Medulla oblongata (tissue), 1 donor: Measurements from ENCODE around the gene KRTAP10-8.
"Not testable (repeated sequence)": the region's sequence is repeated elsewhere in the genome, so short reads cannot be mapped to it uniquely, and the experiment has no call there.

Experiments used
- DNase-seq: peaks from one replicate; pipeline ENCODE4 v3.0.0-alpha.2; 2015; ENCODE audit errors: extremely low spot score

Gene KRTAP10-8

DNA sequence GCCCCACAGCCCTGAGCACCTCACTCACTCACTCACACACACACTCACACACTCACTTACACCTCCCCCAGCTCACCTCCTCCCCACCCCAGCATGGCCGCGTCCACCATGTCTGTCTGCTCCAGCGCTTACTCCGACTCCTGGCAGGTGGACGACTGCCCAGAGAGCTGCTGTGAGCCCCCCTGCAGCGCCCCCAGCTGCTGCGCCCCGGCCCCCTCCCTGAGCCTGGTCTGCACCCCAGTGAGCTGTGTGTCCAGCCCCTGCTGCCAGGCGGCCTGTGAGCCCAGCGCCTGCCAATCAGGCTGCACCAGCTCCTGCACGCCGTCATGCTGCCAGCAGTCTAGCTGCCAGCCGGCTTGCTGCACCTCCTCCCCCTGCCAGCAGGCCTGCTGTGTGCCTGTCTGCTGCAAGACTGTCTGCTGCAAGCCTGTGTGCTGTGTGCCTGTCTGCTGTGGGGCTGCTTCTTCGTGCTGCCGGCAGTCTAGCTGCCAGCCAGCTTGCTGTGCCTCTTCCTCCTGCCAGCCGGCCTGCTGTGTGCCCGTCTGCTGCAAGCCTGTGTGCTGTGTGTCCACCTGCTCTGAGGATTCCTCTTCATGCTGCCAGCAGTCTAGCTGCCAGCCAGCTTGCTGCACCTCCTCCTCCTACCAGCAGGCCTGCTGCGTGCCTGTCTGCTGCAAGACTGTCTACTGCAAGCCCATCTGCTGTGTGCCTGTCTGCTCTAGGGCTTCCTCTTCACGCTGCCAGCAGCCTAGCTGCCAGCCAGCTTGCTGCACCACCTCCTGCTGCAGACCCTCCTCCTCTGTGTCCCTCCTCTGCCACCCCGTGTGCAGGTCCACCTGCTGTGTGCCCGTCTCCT lies 34.7 kb downstream of the KRTAP10-8 start, which contains the start of gene KRTAP10-11:
KRTAP10-11 (plus strand) TSS at position 49 of the 856 bp plus-strand sequence; CDS start at position 94, 45 bp downstream.
- not testable (repeated sequence) for DNase-seq

DNA sequence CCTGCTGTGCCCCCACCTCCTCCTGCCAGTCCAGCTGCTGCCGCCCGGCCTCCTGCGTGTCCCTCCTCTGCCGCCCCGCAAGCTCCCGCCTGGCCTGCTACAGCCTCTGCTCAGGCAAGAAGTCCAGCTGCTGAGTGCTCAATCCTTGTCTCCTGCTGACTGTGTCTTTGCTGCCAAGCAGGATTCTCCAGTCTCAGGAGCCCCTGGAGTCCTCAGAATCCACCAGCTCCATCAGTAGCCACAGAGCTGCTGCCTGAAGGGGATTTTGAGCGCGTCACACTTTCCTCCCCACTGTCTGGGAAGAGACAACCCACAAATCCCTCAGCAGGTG lies 35.3 kb downstream of the KRTAP10-8 start:
- DNase-seq = no peak

DNA sequence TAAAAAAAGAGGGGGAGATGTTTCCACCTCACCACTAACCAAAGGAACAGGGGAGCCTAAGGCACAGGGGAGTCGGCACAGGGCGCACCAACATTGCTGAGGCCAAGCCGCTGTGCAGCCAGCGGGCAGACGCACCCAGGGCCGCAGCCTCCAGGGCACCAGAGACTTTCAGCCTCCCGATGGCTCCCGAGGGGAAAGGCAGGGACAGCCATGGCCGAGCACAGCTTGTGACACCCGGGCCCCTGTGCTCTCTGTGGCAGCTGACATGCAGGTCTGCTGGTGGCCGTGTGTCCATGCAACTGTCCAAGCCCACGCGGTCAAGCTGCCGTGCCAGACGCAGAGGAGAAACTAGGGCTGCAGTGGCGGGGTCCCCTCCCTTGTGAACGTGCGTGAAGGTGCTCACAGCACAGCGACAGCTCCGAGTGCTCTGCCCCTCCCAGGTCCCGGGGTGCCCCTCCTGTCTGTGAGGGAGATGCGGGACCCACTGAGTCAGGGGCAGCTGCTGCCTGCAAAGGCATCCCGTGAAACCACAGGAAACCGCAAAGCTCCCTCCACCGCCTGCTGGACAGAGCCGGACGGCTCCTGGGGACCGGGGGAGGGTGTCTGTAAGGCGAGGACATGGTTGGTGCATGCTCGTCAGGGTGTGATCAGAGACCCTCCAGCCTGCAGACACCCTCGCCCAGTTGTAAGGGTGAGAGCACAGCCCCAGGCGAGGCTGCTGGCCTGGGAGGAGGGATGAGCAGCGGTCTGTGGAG lies 36.9 kb downstream of the KRTAP10-8 start:
- no peak for DNase-seq

DNA sequence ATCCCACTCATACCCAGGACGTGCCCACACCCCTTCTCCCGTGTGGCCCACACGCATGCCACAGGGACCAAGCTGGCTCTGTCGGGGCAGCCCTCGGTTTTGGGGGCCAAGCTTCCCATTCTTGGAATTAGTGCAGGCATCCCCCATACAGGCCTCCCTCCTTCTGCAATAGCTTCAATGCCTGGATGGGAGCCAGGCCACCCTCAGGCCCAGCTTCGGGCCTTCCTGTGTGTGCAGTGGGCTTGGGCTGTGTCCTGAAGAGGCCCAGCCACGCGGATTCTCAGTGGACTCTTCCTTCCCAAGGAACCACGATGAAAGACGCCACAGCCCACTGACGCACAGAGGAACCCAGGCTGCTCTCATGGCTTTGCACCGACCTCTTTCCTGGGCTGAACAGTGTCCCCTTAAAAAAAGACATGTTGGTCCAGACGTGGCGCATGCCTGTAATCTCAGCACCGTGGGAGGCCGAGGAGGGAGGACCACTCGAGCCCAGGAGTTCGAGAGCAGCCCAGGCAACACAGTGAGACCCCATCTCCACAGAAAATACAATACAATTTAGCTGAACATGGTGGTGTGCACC lies 37.7 kb downstream of the KRTAP10-8 start:
- DNase-seq = no peak

DNA sequence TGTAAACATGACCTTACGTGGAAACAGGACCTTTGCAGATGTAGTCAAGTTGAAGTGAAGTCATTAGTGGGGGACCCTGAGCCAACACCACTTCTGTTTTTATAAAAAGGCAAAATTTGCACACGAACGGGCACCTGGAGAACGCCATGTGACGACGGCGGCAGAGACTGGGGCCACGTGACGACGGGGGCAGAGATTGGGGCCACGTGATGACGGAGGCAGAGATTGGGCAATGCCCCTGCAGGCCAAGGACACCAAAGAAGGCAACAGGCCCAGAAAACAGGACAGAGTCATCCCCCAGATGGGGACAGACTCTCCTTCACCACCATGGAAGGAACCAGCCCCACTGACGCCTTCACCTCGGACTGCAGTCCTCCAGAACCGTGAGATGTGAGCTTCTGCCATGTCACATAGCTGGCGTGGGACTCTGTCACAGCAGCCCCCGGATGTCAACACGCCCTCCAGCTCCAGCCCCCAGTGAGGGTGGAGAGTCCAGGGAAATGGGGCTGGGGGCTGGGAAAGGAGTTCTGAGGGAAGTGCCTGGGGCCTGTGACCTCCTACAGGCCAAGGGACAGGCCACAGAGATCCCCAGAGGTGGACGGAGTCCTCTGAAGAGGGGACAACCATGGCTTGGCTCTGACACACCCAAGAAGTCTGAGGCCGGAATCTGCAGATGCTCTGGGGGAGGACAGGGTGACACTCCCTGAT lies 38.5 kb downstream of the KRTAP10-8 start:
- DNase-seq = no peak

DNA sequence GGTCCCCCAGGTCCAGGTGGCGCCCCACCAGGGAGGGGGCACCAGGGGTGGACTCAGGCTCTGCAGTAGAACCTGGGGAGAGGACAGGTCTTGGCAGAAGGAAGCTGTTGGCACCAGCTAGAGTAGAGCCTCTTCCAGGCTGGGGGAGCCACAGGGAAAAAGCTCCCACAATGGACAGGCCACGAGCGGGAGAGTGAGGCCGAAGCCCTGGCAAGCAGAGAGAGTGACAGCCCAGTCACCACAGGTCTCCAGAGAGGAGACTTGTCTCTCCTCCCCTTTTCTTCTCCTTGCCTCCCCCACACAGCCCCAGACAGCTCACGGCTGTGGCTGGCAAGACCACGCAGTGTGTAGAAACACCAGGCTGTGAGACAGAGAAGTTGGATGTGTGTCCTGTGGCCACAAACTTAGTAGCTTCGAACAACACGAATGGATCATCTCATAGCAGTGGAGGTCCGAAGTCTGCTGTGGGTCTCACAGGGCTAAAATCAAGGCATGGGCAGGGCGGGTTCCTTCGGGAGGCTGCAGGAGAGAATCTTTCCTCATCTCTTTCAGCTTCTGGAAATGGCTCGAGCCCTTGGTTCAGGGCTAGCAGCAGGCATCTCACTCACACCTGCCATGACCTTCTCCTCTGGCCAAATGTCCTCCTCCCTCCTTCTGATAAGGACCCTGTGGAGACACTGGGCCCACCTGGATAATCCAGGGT lies 39.2 kb downstream of the KRTAP10-8 start:
- DNase-seq = no peak

DNA sequence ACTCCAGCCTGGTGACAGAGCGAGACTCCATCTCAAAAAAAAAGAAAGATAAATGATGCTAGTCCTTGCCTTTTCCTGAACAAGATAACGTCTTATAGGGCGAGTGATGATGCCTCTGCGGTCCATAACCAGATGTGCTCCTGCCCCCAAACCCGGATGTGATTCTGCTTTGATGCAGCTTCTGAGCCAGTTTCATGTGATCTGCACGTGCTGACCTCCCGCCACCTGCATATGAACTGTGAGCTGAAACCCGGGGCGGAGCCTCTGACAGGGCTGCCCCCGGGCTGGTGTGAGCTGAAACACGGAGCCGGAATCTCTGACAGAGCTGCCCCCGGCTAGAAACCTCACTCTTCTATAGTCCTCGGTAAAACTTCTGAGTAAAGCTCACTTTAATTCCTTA lies 41.2 kb downstream of the KRTAP10-8 start:
- no peak for DNase-seq

DNA sequence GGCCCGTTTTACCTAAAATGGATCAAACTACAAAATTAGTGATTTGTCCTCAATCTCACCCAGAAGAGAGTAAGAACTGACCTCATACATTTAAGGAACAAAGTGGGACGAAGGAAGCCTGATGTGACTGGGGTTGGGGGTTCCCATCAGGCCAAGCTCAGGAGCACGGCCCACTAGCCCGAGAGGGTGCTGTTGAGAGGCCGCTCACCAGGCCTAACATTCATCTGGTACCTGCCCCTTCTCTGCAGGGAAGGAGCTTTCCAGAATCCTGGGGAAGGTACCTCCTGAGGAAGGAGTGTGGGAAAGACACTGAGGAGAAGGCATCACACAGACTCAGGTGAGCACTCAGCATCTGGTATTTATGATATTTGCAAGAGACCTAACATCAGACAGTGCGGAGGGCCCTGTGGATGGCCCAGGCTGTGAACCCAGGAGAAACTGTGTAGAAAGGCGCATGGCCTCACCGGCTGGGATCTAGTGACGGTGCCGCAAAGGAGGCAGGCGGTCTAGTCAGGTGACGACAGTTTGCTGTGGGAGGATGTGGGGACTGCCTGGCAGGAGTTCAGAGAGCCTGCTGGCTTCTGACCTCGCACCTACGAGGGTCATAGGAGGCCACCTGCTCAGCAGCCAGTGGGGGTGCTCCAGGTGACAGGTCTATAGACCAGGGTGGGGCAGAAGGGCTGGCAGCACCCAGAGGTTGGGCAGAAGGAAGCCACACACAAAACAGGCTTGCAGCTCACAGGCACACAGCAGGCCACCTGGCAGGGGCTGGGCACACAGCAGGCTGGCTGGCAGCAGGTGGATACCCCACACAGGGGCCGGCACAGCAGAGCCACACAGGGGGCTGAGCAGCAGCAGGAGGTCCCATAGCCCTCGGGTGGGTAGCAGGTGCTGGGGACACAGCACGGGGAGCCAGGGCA lies 42.0 kb downstream of the KRTAP10-8 start:
- DNase-seq = no peak

DNA sequence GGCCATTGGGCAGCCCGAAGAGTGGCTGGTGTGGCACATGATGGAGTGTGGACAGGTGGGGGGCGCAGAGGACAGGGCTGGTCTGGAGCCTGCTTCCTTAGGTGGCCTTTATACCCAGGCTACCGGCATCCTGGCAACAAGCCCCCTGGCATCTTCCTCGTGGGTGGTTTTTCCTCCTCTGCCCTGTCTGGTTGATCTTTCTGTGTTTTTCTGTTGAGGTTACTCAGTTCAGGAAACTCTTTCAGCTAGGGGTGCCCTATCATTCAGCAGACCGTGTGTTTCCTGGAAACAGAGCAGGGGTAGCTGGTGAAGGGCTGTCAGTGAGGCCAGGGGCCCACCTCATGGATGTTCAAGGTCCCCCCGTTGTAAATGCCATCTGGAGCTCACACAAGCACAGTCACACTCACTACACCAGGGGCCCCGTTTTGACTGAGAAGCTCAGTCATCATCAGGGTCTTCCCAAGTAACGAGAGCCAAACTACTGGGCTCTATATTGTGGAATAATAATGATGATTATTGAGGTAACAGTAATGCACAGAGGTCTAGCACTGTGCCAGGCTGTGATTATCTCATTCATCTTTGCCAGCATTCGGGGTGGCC lies 42.8 kb downstream of the KRTAP10-8 start, which contains the start of gene KRTAP12-4:
KRTAP12-4 (minus strand) TSS at position 84 of the 600 bp plus-strand sequence; CDS start at position 39, 45 bp downstream.
- no peak for DNase-seq

DNA sequence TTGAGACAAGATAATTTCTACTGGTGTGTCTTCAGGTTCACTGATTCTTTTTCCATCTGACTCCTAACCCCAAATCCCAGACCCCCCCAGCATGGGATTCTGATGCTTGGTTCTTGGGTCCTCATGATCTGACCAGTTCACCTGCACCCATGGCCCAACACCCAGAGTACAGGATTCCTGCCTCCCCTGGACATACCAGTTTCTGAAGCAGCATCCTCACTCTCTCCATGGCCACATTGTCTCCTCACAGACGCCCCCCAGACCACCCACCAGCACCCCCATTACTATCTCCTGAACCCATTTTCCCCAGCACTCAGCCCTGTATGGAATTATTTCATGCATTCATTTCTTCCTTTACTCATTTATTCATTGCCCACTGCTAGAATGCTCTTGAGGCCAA lies 45.0 kb downstream of the KRTAP10-8 start:
- DNase-seq = no peak

DNA sequence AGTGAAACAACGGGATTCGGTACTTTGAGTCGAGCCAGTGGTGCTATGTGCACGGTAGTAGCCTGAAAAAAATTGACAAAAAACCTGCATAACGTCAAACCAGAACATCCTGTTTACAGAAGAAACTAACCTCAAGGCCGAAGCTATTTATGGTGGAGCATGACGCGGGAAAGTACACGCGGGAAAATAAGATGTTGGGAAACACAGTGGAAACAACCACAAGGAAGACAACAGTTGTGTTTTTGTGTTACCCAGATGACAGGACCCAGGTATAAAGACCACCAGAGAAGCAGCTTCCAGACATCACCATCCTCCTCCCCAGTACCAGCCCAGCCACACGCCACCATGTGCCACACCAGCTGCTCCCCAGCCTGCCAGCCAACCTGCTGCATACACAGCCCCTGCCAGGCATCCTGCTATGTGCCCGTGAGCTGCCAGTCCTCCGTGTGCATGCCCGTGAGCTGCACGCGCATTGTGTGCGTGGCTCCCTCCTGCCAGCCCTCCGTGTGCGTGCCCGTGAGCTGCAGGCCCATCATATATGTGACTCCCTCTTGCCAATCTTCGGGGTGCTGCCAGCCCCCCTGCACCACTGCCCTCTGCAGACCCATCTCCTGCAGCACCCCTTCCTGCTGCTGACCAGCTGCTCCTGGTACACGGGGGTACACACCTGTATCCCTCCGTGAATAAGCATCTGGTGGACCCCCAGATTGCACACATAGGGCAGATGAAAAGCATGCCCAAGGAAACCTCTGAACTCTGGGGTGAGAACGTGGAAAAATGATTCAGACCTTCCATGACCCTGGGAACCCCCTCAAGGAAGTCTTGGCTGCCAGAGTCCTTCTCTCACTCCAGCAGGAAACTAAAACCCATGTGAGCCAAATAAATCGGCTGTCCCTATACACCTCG lies 46.0 kb downstream of the KRTAP10-8 start, which contains the start of gene KRTAP12-3:
KRTAP12-3 (plus strand) TSS at position 298 of the 906 bp plus-strand sequence; CDS start at position 346, 48 bp downstream.
- no peak for DNase-seq

DNA sequence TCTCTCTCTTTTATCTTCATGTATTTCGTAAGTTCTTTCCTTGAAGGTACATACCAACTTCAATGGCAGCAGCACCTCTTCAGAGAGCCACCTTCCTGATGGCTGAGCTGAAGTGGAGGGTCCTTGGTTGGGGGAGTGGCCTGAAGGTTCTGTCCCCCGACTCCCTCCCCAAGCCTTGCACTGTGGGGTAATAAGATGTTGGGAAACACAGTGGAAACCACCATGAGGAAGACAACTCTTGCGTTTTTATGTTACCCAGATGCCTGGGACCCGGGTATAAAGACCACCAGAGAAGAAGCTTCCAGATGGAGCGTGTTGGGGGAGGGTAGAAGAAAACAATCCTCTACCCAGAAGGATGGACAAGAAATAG lies 46.6 kb downstream of the KRTAP10-8 start:
- DNase-seq = no peak

DNA sequence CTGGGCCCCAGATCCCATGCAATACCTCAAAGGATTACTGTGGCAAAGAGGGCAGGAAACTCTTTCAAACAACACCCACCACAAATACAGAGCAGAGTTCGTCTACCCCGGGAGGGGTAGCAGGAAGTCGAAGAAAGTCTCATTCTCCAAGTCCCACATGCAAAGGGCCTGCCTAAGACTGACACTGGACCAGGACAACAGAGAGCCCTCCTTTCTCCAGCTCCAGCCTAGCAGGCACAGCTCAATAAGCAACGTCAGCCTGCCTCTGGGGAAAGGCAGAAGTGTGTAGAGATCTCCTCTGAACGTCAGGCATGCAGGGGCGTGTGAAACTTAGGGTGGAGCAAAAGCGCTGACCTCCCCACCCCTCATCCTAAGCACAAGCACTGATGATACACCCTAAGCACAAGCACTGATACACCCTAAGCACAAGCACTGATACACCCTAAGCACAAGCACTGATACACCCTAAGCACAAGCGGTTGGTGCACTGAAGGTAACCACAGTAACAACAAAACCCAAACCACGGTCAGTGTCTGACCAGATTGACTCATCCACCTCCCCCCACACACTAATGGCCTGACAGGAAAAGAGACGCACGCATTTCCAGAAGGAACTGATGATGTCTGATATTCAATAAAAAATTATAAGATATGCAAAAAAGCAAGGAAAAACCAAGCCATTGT lies 47.2 kb downstream of the KRTAP10-8 start:
- no peak for DNase-seq

DNA sequence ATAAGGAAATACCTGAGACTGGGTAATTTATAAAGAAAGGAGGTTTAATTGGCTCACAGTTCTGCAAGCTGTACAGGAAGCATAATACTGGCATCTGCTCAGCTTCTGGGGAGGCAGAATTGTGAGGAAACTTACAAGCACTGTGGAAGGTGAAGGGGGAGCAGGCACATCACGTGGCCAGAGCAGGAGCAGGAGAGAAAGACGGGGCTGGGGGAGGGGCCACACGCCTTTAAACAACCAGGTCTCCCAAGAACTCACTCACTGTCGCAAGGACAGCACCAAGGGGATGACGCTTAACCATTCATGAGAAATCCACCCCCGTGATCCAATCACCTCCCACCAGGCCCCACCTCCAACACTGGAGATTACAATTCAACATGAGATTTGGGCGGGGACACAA lies 49.7 kb downstream of the KRTAP10-8 start:
- not testable (repeated sequence) for DNase-seq
